ENCODE results near the gene CYB5R3. TPM values are rescaled to one million over a fixed set of nuclear protein-coding genes. Genes with fewer than 3 reads are reported as not detected.

Gene CYB5R3
- total and polyA plus RNA-seq, 4 donors = 346 to 756 (median 437) TPM

Other genes with a start within 250 kb of the CYB5R3 start
- gene NFAM1, start 217.0 kb downstream of the CYB5R3 start, total RNA-seq = 10 to 100 TPM in 1 of 2 donors, 1 to 10 TPM in 1; 5.3 to 10.5 TPM
- gene NFAM1, start 217.0 kb downstream of the CYB5R3 start, polyA plus RNA-seq = 1 to 10 TPM in 1 of 2 donors, under 1 TPM in 1; 0.38 to 2.6 TPM
- gene RRP7A, start 129.6 kb downstream of the CYB5R3 start, total RNA-seq = 10 to 100 TPM; 36.0 to 38.9 TPM
- 10 to 100 TPM in 1 of 2 donors, 1 to 10 TPM in 1; 5.3 to 20.3 TPM for gene RRP7A, start 129.6 kb downstream of the CYB5R3 start, polyA plus RNA-seq
- gene SERHL2, start 95.4 kb downstream of the CYB5R3 start, total RNA-seq = 1 to 10 TPM; 2.0 to 2.9 TPM
- gene SERHL2, start 95.4 kb downstream of the CYB5R3 start, polyA plus RNA-seq = 1 to 10 TPM; 1.6 to 4.2 TPM
- gene POLDIP3, start 34.5 kb downstream of the CYB5R3 start, total RNA-seq = 10 to 100 TPM; 49.2 to 49.6 TPM
- gene POLDIP3, start 34.5 kb downstream of the CYB5R3 start, polyA plus RNA-seq = 10 to 100 TPM; 26.0 to 32.9 TPM
- gene ATP5MGL, start 8.8 kb downstream of the CYB5R3 start, total RNA-seq = 1 to 10 TPM; 1.5 to 2.7 TPM
- gene ATP5MGL, start 8.8 kb downstream of the CYB5R3 start, polyA plus RNA-seq = not detected
- 10 to 100 TPM; 62.1 to 72.3 TPM for gene A4GALT, start 71.5 kb upstream of the CYB5R3 start, total RNA-seq
- 10 to 100 TPM; 15.8 to 75.8 TPM for gene A4GALT, start 71.5 kb upstream of the CYB5R3 start, polyA plus RNA-seq
- 10 to 100 TPM; 45.9 to 60.5 TPM for gene ARFGAP3, start 207.9 kb upstream of the CYB5R3 start, total RNA-seq
- 10 to 100 TPM; 40.1 to 43.7 TPM for gene ARFGAP3, start 207.9 kb upstream of the CYB5R3 start, polyA plus RNA-seq

Measured in aorta (tissue), 4 donors.